ENCODE results near the gene EFHC1.

The EFHC1 gene

DNA sequence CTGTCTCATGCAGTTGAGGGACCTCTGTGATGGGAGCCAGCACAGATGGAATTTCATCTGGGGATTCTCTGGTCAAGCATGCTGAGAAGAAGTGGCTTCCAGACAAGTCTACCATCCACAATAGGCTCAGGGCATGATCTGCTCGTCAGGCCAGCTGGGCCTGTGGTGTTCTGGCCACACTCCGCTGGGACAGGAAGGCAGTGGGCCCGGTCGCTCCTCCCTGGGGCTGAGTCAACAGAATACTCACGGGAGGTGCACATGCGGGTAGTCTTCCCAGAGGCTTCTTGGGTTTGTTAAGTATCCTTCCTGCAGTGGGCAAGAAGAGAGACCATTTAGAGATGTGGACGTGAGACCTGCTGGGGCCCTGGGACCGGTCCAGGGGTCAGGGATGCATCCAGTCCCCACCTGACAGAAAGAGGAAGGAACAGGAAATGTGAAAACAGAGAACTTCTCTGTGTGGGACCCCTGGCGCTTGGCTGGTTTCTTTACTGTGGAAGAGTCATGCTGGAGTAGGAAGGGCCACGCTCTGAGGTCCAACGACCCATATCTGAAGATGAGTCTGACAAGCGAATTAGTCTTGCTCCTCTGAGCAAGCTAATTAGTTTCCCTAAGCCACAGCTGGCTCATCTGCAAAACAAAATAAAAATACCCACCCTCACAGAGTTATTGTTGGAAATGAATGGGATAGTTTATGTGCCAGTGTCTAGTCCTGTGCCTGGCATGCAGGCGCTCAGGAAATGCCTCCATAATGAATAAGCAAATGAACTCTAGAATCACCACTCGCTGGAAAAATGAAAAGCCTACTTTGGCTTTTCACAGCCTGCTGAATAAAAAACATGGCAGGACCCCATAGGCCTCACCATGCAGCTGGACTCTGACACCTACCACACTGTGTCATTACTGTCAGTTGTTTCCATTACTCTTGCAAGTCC is 89.4 kb downstream of the EFHC1 start:
- Histone ChIP-seq H2AFZ (ENCODE audit: low read length) (no peak overlapping the region), H3K79me2 (ENCODE audit: insufficient read depth, low read length) (peaks cover 2% of the 10 kb centered on the region; the same call in 1 of the 2 replicates), H3F3A (ENCODE audit: low read depth) (no peaks in the 10 kb centered on the region), H3K4me1 (ENCODE audit: insufficient read depth, low read length, poor library complexity, severe bottlenecking) (no peaks in the 10 kb centered on the region), H3K27me3 (ENCODE audit: insufficient read depth, low read length, poor library complexity, severe bottlenecking) (no peaks in the 10 kb centered on the region), H3K36me3 (ENCODE audit: insufficient read depth, low read length) (peaks cover 100% of the 10 kb centered on the region), H3K9me3 (ENCODE audit: insufficient read depth, low read depth, low read length) (no peaks in the 10 kb centered on the region), H3K9ac (ENCODE audit: low read depth, low read length, poor library complexity, severe bottlenecking) (no peak overlapping the region), H3K4me3 (ENCODE audit: low read length, poor library complexity, severe bottlenecking) (no peak overlapping the region), H3K4me2 (ENCODE audit: low read depth, low read length, poor library complexity, severe bottlenecking) (no peak overlapping the region), H3K9me2 (replicated peaks; ENCODE audit: low read depth, low read length) (no peaks in the 10 kb centered on the region), H4K20me1 (ENCODE audit: insufficient read depth, low read length, poor library complexity, severe bottlenecking) (no peaks in the 10 kb centered on the region)
- TF ChIP-seq, protein P1, sequence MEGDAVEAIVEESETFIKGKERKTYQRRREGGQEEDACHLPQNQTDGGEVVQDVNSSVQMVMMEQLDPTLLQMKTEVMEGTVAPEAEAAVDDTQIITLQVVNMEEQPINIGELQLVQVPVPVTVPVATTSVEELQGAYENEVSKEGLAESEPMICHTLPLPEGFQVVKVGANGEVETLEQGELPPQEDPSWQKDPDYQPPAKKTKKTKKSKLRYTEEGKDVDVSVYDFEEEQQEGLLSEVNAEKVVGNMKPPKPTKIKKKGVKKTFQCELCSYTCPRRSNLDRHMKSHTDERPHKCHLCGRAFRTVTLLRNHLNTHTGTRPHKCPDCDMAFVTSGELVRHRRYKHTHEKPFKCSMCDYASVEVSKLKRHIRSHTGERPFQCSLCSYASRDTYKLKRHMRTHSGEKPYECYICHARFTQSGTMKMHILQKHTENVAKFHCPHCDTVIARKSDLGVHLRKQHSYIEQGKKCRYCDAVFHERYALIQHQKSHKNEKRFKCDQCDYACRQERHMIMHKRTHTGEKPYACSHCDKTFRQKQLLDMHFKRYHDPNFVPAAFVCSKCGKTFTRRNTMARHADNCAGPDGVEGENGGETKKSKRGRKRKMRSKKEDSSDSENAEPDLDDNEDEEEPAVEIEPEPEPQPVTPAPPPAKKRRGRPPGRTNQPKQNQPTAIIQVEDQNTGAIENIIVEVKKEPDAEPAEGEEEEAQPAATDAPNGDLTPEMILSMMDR (conservative IDR thresholded peaks at IDR 0.05; ENCODE audit: low read length), result no peak
- no peak for TF ChIP-seq EZH2phosphoT487 (IDR thresholded peaks at IDR 0.05; ENCODE audit: borderline replicate concordance)

DNA sequence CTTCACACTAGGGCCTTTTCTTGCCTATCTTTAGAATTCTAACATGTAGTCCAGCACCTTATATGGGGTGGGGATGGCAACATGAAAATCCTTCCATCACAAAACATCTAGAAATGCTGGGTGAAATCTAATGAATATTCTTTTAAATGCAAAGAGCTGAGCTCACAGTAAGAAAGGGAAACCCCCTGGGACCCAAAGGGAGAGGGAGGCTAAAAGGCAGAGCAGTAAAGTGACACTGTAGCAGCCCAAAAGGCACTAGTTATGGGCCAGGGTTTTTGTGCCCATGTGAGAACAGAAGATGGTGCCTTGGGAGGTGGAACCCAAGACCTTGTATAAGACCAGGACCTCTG is 90.0 kb downstream of the EFHC1 start:
- Histone ChIP-seq H2AFZ (ENCODE audit: low read length) (no peak overlapping the region), H3F3A (ENCODE audit: low read depth) (no peaks in the 10 kb centered on the region), H3K4me2 (ENCODE audit: low read depth, low read length, poor library complexity, severe bottlenecking) (no peak overlapping the region), H4K20me1 (ENCODE audit: insufficient read depth, low read length, poor library complexity, severe bottlenecking) (no peaks in the 10 kb centered on the region), H3K9me2 (replicated peaks; ENCODE audit: low read depth, low read length) (no peaks in the 10 kb centered on the region), H3K9ac (ENCODE audit: low read depth, low read length, poor library complexity, severe bottlenecking) (no peak overlapping the region), H3K9me3 (ENCODE audit: insufficient read depth, low read depth, low read length) (no peaks in the 10 kb centered on the region), H3K27me3 (ENCODE audit: insufficient read depth, low read length, poor library complexity, severe bottlenecking) (no peaks in the 10 kb centered on the region), H3K4me1 (ENCODE audit: insufficient read depth, low read length, poor library complexity, severe bottlenecking) (no peaks in the 10 kb centered on the region), H3K4me3 (ENCODE audit: low read length, poor library complexity, severe bottlenecking) (no peak overlapping the region), H3K79me2 (ENCODE audit: insufficient read depth, low read length) (peaks cover 5% of the 10 kb centered on the region; the same call in 1 of the 2 replicates), H3K36me3 (ENCODE audit: insufficient read depth, low read length) (peaks cover 100% of the 10 kb centered on the region)
- TF ChIP-seq, protein P1 (conservative IDR thresholded peaks at IDR 0.05; ENCODE audit: low read length), result no peak
- TF ChIP-seq EZH2phosphoT487 (IDR thresholded peaks at IDR 0.05; ENCODE audit: borderline replicate concordance), result no peak

DNA sequence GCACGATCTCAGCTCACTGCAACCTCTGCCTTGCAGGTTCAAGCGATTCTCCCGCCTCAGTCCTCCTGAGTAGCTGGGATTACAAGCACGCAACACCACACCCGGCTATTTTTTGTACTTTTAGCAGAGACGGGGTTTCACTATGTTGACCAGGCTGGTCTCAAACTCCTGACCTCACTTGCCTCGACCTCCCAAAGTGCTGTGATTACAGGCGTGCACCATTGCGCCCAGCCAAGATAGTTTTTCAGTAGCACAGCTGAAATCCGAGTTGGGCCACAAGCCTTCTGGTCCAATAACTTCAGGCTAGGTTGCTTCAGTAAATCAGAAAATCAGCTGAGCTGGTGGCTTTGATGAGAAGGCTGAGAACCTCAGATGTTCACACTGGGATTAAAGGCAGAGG is 91.0 kb downstream of the EFHC1 start:
- Histone ChIP-seq H3K4me1 (ENCODE audit: insufficient read depth, low read length, poor library complexity, severe bottlenecking) (no peaks in the 10 kb centered on the region), H3K9me3 (ENCODE audit: insufficient read depth, low read depth, low read length) (no peaks in the 10 kb centered on the region), H3K4me3 (ENCODE audit: low read length, poor library complexity, severe bottlenecking) (no peak overlapping the region), H3F3A (ENCODE audit: low read depth) (no peaks in the 10 kb centered on the region), H2AFZ (ENCODE audit: low read length) (no peak overlapping the region), H4K20me1 (ENCODE audit: insufficient read depth, low read length, poor library complexity, severe bottlenecking) (no peaks in the 10 kb centered on the region), H3K79me2 (ENCODE audit: insufficient read depth, low read length) (peaks cover 5% of the 10 kb centered on the region; the same call in 1 of the 2 replicates), H3K9me2 (replicated peaks; ENCODE audit: low read depth, low read length) (no peaks in the 10 kb centered on the region), H3K27me3 (ENCODE audit: insufficient read depth, low read length, poor library complexity, severe bottlenecking) (no peaks in the 10 kb centered on the region), H3K4me2 (ENCODE audit: low read depth, low read length, poor library complexity, severe bottlenecking) (no peak overlapping the region), H3K9ac (ENCODE audit: low read depth, low read length, poor library complexity, severe bottlenecking) (no peak overlapping the region), H3K36me3 (ENCODE audit: insufficient read depth, low read length) (peaks cover 100% of the 10 kb centered on the region)
- TF ChIP-seq EZH2phosphoT487 (IDR thresholded peaks at IDR 0.05; ENCODE audit: borderline replicate concordance), result no peak
- TF ChIP-seq, protein P1 (conservative IDR thresholded peaks at IDR 0.05; ENCODE audit: low read length), result no peak

Measured in Loucy (cell line).